Medulla oblongata (tissue), 1 donor: ENCODE measurements around the gene SLC12A4.
"Not testable (repeated sequence)": the region's sequence is repeated elsewhere in the genome, so short reads cannot be mapped to it uniquely, and the experiment has no call there.

Source experiments
- DNase-seq: peaks from one replicate; pipeline ENCODE4 v3.0.0-alpha.2; 2015; ENCODE audit errors: extremely low spot score

Gene SLC12A4

DNA sequence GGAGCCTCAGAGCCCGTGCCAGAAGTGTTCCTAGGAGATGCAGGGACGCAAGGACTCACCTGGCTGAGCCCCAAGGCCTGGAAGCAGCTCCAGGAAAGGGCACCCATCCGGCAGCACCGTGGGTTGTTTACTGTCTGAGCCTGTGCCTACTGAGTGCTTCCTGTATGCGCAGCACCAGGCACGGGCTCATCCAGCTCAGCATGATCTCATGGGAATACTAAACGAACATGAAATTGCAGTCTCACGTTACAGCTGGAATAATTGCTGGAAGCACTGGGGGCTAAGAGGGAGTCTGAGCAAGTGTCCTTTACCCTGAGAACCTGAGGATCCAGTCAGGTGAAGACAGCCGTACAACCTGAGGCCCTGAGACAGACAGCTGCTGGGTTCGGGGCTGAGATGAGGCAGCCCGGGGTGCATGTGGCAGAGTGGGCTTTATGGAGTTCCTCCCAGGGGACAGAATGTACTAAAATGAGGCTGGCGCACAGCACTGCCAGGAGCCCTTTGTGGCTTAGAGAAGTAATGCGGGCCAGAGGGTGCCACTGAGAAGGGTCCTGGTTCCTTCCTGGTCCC, 42.2 kb downstream of the SLC12A4 start:
- peak; percentile 50 for DNase-seq

DNA sequence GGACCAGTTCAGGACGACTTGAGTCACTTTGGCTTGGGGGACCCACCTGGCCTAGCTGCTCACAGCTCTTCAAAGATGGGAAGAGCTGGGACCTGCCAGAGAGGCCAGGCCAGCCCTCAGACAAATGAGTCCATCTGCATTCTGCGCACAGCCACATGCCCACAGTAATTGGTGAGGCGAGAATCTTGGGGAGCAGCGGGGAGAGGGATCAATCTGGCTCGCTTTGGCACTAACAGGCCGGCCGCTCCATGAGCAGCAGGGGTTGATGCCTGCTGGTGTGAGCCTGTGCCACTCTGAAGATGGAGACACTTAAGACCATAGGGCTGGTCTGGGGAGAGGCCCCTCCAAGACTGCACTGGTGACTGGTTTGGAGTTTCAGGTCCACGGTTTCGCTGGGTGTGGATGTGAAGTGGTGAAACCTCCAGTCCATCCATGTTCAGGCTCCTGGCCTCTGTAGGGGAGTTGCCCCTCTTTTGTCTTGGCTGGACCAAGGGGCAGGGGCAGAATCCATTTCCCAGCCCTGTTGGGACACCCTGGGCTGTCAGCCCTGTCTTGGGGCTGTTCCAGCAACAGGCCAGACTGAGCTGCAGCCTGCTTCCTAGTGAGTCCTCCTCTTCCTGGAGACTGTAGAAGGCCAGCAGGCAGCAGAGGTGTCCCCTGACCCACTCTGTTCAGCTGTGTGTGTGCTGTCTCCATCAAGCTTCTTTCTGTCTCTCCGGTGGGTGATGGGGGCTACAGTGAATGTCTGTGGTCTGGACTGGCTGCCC, 44.1 kb downstream of the SLC12A4 start:
- no peak for DNase-seq

DNA sequence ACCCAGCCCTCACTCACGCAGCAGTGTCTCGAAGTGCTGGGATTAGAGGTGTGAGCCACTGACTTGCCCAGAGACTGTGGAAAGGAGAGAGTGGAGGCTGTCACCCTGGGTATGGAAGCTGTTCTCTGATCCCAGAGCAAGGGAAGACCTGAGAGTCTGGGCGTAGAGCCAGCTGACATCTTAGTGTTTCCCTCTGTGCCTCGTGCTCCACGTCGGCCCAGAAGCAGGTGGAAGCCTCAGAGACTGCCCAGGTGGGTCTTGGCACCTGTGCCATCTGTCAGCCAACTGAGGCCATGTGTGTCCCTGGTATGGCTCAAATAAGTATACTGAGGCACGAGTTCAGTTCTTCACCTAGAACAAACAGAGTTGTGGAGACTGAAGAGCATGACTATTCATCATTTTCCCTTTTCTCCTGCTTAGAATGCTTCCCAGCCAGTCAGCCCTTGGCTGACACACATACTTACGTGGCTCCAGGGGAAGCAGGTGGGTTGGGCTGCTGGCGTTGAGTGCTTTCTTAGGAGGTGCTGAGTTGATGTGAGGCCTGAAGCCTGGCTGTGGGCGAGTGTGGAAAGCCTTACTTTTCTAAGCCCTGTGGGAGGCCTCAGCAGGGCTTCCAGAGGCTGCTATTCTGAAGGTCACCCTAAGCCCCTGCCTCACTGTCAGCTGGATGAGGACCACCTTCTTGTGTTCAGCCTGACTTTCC, 44.9 kb downstream of the SLC12A4 start:
- DNase-seq, result no peak

DNA sequence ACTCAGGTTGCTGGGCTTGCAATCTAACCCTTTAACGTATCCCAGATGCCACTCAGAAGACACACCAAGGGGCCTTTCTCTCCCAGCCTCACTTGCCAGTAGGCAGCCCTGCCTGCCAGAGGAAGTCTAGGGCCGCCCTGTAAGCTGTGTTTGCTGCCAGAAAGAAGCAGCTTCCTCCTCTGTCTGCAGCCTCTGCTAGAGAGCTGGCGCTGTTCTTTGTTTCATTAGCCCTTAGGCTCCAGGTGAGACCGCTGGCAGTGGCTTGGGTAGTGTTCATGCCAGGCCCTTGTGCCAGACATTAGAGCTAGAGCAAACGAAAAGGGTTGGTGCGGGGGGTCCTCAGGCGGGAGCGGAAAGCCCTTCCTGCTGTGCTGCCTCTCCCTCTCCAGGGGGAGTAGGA, 45.7 kb downstream of the SLC12A4 start:
- DNase-seq, result no peak

DNA sequence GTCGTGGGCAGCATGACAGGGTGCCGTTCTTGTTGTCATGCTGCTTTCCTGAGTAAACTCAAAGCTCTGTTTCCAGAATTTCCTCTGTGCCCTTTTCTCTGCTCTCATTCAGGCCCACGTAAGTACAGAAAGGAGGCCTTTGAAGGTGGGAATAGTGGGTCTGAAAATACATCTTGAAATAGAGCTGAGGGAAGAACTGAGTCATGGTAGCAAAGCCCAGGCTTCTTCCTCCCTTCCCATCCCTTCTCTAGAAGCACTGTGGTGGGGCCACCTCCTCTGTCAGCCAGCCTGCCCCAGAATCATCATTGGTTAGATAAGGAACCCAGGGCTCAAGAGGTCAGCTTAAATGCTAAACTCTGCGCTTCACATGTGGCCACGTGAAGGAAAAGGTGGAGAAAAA, 46.2 kb downstream of the SLC12A4 start:
- DNase-seq, result no peak

DNA sequence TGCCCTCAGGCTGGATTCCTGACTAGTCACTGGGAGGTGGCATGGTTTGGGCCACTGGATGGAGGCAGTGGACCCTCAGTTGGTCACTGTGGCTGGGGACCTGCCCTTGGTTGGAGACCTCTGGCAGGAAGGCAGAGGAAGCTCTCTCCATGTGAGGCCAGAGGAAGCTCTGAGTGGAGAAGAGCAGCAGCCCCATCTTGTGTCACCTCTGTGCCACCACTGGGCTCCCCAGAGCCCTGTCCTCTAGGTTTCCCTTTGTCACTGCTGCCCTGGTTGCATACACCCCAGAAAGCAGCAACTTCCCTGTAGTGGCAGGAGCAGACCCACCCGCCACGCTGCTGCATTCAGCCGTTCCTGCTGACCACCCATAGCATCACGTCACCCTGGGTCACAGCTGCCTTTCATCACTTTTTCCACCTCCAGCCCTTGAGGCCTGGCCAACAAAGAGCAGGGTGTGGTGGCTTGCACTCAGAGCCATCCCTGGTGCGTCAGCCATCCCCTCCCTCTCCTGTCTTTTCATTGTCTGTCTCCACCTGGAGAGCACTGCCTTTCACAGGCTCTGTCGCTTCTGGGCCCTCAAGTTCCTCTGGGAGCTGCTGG, 48.7 kb downstream of the SLC12A4 start:
- DNase-seq, result no peak

DNA sequence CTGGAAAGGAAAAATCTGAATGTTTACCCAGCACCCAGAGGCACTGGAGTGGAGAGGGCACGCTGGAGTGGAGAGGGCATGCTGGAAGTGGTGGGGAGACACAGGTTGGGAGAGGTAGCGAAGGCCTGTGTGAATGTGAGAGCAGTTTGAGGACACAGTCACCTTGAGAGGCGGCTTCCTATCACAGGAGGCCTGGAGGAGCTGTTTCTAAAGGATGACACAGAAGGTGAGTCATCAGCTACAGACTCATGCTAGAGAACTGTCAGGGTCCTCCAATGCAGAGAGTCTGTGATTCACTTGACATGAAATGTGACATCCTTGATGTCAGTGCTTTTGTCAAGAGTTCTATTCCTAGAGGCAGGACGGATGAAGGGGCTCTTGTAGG, 50.6 kb downstream of the SLC12A4 start:
- no peak for DNase-seq

DNA sequence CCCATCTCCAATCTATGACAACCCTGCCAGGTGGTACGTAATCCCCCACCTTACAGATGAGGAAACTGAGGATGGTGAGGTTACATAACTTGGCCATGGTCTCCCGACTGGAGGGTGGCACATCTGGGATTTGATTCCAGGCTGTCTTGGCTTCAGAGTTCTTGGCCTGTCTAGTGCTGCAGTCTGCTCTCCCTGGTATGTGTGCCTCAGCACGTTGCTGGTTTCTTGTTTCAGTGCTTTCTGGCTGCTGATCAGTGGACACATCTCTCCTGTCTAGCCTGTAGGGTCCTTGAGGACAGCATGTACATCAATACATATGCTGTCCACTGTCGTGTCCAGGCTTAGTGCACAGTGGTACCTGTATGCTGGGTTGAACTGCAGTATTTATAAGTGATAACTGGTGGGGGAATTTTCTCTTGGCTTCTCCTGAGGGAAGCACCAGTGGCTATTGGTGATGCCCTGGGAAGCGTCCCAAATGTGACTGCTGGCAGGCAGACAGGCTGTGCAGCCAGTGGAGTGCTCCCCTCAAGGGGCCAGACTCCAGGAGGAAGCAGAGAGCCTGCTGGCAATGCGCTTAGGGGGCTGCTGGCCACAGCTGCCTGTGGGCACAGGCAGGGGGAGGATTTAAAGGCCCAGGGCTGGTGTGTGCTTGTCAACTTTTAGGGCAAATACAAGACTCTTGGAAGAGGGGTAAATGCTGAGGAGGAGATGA, 51.1 kb downstream of the SLC12A4 start:
- peak; percentile 79 for DNase-seq

DNA sequence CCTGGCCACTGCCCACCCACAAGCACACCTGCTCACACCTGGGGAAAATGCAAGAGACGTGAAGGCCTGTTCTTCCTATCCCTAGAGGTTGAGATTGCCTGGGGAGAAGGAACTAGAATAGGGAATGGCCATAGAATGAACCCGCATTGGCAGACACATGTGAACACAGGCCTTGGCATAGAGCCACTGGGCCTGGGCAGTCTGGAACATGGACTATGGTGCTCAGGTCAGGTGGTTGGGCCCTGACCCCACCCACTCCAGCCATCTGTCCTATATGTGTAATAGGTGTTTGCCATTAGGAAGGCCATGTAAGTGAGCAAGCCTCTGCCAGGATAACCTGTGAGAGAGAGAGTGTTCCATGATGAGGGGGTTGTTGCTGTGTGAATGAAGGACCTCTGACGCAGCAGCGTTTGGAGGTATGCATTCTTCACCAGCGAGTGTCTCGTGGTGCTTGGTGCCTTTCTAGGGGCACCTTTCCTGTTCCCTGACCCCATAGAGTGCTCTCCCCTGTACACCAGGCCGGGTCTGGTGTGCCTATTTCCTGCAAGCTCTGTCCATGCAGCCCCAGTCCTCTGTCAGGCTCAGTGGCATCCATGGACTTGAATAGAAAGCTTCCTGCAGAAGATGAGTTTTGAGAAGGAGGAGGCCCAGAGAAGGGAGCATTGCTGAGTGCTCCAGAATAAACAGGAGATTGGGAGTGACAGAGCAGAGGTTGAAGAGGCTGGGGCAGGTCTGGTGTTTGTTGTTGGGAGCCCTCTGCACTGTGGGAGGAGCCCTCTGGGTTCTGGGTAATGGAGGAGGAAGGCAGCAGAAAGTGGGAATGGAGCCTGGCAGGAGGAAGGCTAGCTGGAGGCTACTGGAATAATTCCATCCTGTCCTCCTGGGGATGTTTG, 52.4 kb downstream of the SLC12A4 start:
- DNase-seq, result no peak

DNA sequence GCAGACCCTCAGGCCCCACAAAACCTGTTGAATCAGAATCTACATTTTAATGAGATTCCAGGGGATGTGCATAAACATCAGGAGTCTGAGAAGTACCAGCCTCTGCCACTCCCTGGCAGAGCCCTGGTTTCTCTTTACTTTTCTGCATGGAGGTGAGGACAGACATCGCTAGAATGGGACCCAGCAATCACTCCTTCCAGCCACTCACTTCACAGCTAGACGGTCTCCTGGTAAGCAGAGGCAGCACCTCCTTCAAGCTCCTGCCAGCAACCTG, 53.0 kb downstream of the SLC12A4 start:
- not testable (repeated sequence) for DNase-seq

DNA sequence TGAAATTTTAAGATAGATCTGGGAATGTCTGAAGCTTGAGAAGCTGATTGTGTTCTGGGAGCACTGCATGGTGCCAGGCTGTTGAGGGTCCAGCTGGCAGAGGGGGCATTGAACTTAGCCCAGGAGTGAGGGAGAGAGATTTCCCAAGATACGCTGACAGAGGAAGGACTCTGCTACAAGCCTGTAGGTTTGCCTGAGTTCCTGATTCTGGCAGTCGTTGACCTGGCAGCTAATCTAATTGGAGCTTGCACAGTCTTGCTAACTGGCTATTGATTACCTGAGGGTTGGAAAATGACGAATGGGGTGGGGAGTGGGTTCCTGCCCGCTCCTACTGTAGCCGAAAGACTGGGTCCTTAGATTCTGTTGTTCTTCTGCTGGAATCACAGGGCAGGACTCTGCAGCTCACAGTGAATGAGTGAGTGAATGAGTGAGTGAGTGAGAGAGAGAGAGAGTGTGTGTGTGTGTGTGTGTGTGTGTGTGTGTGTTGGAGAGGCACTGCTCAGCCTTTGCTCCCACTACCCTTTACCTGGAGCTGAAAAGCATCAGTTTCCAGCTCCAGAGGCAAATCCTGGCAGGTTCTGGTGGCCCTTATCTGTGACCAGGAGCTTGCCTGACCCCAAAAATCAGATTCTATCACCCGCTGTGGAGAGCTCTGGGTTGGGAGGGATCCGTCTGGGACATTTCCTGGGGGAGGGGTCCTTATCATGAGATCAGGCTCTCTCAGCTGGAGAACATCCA, 53.5 kb downstream of the SLC12A4 start:
- DNase-seq, result no peak

DNA sequence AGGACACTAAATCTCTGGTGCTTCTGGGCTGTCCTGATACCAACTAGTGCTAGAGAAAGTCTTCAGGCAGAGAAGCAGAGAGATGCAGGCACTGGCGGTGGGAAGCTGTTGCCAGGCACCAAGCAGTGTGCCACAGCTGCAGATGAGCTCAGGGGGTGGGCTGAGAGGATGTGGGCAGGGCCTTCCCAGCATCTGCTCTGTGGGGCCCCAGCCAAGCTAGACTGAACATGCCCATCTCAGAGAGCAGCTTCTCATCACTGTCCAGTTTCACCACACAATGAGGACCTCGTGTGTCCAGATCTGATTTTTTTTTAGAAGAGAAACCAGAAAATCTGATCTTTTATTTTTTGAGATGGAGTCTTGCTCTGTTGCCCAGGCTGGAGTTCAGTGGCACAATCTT, 58.3 kb downstream of the SLC12A4 start:
- DNase-seq, result peak; percentile 91

DNA sequence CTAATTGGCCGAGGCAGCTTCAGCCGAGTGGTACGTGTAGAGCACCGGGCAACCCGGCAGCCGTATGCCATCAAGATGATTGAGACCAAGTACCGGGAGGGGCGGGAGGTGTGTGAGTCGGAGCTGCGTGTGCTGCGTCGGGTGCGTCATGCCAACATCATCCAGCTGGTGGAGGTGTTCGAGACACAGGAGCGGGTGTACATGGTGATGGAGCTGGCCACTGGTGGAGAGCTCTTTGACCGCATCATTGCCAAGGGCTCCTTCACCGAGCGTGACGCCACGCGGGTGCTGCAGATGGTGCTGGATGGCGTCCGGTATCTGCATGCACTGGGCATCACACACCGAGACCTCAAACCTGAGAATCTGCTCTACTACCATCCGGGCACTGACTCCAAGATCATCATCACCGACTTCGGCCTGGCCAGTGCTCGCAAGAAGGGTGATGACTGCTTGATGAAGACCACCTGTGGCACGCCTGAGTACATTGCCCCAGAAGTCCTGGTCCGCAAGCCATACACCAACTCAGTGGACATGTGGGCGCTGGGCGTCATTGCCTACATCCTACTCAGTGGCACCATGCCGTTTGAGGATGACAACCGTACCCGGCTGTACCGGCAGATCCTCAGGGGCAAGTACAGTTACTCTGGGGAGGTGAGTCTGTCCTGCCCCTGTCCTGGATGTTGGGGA, 59.2 kb downstream of the SLC12A4 start:
- no peak for DNase-seq

DNA sequence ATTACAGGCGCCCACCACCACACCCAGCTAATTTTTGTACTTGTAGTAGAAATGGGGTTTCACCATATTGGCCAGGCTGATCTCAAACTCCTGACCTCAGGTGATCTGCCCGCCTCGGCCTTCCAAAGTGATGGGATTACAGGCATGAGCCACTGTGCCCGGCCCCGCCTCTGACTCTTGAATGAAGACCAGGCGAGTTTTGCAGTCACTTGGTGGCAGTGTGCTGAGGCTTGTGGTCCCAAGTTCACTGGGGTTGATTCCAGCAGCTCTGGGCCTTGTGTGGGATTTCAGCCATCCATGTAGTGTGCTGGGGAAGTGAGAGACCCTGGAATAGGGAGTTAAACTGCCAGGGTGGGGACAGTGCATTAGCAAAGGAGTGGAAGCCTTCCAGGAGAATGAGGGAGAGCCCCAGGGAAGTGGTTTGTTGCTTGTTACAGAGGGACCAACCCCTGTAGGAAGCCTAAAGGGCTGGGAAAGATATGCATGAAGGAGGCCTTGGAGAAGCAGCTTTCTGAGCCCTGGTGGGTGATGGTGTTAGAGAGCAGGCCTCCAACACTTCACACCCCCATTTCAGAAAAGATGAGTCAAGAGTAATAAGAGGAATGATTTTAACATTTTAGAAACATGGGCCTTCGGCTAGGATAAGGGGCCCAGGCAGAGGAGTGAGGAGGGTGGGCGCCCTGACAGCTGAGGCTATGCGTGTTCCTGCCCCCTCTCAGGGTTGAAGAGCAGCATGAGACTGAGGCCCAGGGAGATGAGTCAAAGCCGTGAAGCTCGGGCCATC, 60.8 kb downstream of the SLC12A4 start:
- DNase-seq, result no peak

DNA sequence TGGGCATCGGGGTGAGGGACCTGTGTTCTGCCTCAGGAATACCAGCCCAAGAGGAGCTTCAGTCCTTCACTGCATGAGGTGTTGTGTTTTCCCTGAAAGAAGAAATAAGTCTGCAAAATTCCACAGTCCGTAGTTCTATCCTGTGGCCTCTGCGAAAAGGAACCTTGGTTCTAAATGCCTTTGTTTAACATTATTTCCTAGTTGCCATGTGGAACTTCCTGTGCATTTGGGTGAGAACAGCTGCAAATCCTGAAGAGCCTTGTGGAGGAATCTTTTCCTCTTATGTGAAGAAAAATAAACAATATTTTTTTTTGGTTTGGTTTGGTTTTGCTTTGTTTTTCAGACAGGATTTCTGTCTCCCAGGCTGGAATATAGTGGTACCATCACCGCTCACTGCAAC, 65.6 kb downstream of the SLC12A4 start:
- no peak for DNase-seq

DNA sequence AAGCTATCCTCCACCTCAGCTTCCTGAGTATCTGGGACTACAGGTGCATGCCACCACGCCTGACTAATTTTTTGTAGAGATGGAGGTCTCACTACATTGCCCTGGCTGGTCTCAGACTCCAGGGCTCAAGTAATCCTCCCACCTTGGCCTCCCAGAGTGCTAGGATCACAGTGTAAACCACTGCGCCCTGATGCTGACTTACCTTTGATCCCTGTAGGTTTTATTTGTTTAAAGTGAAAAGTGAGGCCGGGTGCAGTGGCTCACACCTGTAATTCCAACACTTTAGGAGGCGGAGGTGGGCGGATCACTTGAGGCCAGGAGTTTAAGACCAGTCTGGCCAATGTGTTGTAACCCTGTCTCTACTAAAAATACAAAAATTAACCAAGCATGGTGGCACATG, 66.7 kb downstream of the SLC12A4 start:
- no peak for DNase-seq

DNA sequence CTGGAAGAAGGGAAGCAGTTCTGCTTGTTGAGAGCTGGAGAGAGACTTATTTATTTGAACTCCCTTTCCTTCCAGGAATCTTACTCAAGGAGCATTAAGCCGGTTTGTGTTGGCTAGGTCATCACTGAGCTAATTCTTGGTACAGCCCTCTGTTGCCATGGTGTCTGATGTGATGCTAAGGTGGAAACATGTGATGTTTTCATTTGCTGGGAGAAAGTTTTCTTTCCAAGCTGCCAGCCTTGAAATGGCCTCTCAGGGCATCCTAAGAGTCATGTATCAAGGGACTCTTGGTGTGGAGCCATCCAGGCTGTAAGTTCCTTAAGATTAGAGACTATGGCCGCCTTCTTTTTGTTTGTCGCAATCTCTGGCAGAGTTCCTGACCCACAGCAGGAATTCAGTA, 71.2 kb downstream of the SLC12A4 start:
- DNase-seq, result peak; percentile 76

DNA sequence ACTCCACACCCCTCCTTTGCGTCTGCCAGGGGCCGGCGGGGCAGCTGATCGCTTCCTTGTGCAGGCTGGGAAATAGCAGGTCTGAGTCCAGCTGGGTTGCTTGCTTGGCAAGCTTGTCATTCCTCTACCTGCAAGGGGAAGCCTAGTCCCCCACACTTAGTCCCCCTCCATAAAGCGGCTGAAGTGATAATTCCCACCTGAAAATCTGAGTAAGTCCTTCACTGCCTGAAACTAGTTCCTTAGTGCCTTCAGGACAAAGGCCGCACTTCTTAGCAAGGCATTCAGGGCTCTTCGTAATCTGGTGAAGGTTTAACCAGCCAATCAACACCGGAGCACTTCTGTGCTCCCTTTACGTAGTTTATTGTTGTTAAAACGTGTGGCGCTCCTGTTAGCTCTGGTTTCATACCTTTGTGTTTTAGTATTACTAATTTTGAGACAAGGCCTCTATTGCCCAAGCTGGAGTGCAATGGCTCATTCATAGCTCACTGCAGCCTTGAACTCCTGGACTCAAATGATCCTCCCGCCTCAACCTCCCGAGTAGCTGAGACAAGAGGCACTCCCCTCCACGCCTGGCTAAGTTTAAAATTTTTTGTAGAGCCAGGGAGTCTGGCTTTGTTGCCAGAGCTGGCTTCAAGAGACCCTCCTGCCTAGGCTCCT, 74.6 kb downstream of the SLC12A4 start:
- DNase-seq, result no peak
